Measurements from ENCODE around the gene MAS1. TPM values are rescaled to one million over a fixed set of nuclear protein-coding genes. Genes with fewer than 3 reads are reported as not detected.

The MAS1 gene
- total and polyA plus RNA-seq, 4 donors = under 0.01 TPM; not detected in 3

GRCh38 chr6:159871241-159871640, 19.5 kb upstream of the MAS1 start:
- H3K4me3 ChIP-seq (ENCODE audit: low read depth in 1 of 3, low read length in 3 of 3) = no peak overlapping the region
- no peaks in the 10 kb centered on the region for H3K36me3 ChIP-seq (ENCODE audit: control insufficient read depth in 4 of 4, insufficient read depth in 3 of 4, low read depth in 1 of 4, low read length in 3 of 4)
- 97% methylated on average over 1 of the region's 1 CpG for WGBS
- no peak overlapping the region for H3K27ac ChIP-seq (ENCODE audit: low read depth in 1 of 2, low read length in 2 of 2)
- no peaks in the 10 kb centered on the region for H3K4me1 ChIP-seq (ENCODE audit: control insufficient read depth in 4 of 4, insufficient read depth in 4 of 4, low read length in 3 of 4)
- DNase-seq (ENCODE audit: low spot score) = no peak
- no peaks in the 10 kb centered on the region for H3K9me3 ChIP-seq (ENCODE audit: control insufficient read depth in 4 of 4, low read length in 3 of 4)
- H3K27me3 ChIP-seq (ENCODE audit: control insufficient read depth in 4 of 4, insufficient read depth in 4 of 4, low read length in 3 of 4) = no peaks in the 10 kb centered on the region
- no peak overlapping the region for H3K9ac ChIP-seq (ENCODE audit: low read depth in 1 of 2, low read length in 2 of 2)
- TF ChIP-seq SP1 (IDR thresholded peaks at IDR 0.05) (no peak), RXRA (IDR thresholded peaks at IDR 0.05) (no peak), NR2F2 (IDR thresholded peaks at IDR 0.05) (no peak), ZBTB33 (IDR thresholded peaks at IDR 0.05) (no peak), REST (IDR thresholded peaks at IDR 0.05) (no peak), CTCF (IDR thresholded peaks at IDR 0.05; ENCODE audit: low read depth, low read length, missing input control) (no peak), EGR1 (IDR thresholded peaks at IDR 0.05; ENCODE audit: low read depth in 2 of 2) (no peak), ATF3 (IDR thresholded peaks at IDR 0.05) (no peak), RAD21 (IDR thresholded peaks at IDR 0.05) (no peak), MAX (IDR thresholded peaks at IDR 0.05) (no peak), TAF1 (conservative IDR thresholded peaks at IDR 0.05) (no peak), JUND (IDR thresholded peaks at IDR 0.05) (no peak), HNF4G (IDR thresholded peaks at IDR 0.05) (no peak), FOXA2 (IDR thresholded peaks at IDR 0.05) (no peak), YY1 (IDR thresholded peaks at IDR 0.05) (no peak)

- no peaks in the 10 kb centered on the region for H3K36me3 ChIP-seq (ENCODE audit: control insufficient read depth in 4 of 4, insufficient read depth in 3 of 4, low read depth in 1 of 4, low read length in 3 of 4)
- no peak overlapping the region for H3K9ac ChIP-seq (ENCODE audit: low read depth in 1 of 2, low read length in 2 of 2)
- no peak for TF ChIP-seq EGR1 (IDR thresholded peaks at IDR 0.05; ENCODE audit: low read depth in 2 of 2)
- no peak for TF ChIP-seq RXRA (IDR thresholded peaks at IDR 0.05)
- 86% methylated on average over 5 of the region's 5 CpGs for whole genome bisulfite sequencing
- DNase-seq (ENCODE audit: low spot score) = no peak
- H3K4me3 ChIP-seq (ENCODE audit: low read depth in 1 of 3, low read length in 3 of 3) = no peak overlapping the region
- no peaks in the 10 kb centered on the region for H3K27me3 ChIP-seq (ENCODE audit: control insufficient read depth in 4 of 4, insufficient read depth in 4 of 4, low read length in 3 of 4)
- H3K27ac ChIP-seq (ENCODE audit: low read depth in 1 of 2, low read length in 2 of 2) = no peak overlapping the region
- H3K9me3 ChIP-seq (ENCODE audit: control insufficient read depth in 4 of 4, low read length in 3 of 4) = no peaks in the 10 kb centered on the region
- no peaks in the 10 kb centered on the region for H3K4me1 ChIP-seq (ENCODE audit: control insufficient read depth in 4 of 4, insufficient read depth in 4 of 4, low read length in 3 of 4)
Measured at GRCh38 chr6:159871906-159872305, 18.9 kb upstream of the MAS1 start.

Measured in liver (tissue), 9 donors.